T1000 (cell line): ENCODE results near the gene SIM2.

Experiments used
- DNase-seq: peaks from one replicate; lab custom pipeline; 2025; ENCODE audit warnings: mixed read lengths; lab: John Stamatoyannopoulos, UW

Gene SIM2

DNA sequence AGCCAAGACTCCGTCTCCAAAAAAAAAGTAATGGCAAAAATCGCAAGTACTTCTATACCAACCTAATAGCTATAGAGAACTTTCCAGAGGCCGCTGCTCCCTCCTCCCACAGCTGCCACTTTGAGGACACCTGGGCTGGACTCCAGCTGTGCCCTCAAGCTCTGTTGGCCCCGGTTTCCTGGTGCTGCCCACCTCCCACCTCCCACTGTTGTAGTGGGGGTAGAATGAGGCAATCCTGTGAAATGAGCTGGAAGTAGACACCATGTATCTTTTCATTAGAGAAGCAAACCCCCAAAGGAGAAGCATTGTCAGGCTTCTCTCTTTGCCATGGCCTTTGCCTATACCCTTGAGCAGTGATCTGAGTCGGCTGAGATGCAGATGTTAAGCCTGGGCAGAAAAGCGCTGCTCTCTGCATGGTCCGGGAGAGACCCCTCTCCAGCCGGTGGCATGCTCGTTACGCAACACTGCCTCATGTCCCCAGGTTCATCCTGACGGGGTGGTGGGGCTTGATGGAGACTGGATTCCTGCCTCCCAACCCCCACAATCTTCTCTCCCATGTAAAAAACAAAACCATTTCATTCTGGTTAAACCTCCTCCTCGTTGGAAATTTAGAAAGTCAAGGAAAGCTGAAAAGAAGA lies 39.7 kb downstream of the SIM2 start:
- DNase-seq, result no peak

DNA sequence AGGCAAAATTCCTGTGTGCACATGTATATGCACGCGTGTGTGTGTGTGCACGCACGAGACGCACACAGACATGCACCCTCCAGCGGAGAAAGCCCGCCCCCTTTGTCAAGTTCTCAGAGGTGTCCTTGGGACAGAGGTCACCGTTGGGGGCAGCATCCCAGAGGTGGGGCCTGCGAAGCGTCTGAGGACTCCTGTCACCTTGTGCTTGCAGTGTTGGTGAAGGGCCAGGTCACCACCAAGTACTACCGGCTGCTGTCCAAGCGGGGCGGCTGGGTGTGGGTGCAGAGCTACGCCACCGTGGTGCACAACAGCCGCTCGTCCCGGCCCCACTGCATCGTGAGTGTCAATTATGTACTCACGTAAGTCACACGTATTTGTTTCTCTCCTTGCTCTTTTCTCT lies 42.6 kb downstream of the SIM2 start:
- DNase-seq, result no peak

DNA sequence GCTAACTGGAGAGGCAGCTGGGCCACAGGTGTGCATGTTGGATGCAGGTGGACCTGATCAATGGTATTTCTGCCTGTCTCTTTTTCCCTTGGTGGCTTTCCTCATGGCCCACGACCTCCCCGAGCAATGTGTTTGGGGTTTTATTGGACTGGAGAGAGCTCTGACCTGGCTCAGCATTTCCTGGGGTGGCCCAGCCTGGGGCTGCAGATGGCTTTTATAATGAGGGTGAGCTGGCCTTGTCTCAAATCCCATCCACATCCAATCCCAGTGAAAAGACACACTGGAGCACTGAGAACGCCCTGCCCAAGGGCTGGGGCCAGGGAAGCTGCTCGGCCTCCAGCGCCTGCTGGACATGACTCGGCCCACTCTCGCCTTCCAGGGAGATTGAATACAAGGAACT lies 44.1 kb downstream of the SIM2 start:
- no peak for DNase-seq

DNA sequence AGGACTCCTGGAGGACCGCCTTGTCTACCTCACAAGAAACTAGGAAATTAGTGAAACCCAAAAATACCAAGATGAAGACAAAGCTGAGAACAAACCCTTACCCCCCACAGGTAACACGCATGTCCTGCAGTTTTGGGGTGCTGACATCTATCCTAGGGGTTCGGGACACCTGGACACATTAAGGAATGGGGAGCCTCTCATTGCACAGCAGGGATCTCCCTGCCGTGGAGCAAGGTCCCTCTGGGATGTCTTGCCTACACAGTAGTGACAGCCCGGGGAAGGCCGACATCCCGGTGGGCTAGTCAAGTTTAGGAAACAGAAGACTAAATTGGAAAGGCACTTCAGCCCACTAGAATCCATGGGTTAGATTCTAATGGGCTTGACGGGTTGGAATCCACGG lies 44.5 kb downstream of the SIM2 start:
- DNase-seq, result no peak

DNA sequence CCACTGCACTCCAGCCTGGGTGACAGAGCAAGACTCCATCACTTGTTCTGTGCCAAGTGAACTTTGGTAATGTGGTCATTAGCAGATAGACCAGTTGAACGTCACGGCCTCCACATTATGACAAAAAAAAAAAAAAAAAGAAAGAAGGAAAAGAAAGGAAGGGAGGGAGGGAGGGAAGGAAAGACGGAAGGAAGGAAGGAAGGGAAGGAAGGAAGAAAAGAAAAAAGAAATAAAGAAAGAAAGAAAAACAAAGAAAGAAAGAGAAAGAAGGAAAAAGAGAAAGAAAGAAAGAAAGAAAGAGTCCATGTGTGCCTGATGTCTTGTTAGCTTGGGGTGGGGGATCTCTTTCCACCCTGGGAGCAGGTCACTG lies 45.3 kb downstream of the SIM2 start:
- no peak for DNase-seq

DNA sequence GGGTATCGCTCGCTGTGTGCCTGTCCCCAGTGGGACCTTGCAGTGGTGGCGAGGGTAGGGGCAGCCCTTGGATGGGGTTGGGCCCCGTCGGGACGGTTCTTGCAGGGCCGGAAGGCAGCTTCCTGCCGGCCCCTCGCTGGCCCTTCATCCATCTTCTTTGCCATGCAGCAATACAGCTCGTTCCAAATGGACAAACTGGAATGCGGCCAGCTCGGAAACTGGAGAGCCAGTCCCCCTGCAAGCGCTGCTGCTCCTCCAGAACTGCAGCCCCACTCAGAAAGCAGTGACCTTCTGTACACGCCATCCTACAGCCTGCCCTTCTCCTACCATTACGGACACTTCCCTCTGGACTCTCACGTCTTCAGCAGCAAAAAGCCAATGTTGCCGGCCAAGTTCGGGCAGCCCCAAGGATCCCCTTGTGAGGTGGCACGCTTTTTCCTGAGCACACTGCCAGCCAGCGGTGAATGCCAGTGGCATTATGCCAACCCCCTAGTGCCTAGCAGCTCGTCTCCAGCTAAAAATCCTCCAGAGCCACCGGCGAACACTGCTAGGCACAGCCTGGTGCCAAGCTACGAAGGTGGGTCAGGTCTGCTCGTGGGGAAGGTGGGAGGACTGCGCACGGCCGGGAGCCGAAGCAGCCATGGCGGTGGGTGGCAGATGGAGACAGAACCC lies 45.8 kb downstream of the SIM2 start:
- no peak for DNase-seq

DNA sequence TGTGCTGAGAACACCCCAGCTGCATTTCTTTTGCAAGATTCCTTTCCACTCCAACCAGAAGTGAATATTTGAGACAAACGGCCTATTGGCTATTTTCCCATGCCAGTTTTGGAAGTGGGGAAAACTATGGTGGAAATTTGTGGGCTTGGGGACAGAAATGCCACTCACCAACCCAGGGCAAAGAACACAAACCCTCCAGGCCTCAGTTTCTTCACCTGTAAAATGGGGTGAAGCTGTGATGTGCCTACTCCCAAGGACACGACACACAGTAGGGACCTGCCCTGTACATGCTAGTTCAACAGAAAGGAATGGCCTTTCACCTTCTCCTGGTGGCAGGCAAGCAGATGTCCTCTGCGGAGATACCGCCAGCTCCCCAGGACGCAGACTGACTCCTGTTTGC lies 46.5 kb downstream of the SIM2 start:
- no peak for DNase-seq

DNA sequence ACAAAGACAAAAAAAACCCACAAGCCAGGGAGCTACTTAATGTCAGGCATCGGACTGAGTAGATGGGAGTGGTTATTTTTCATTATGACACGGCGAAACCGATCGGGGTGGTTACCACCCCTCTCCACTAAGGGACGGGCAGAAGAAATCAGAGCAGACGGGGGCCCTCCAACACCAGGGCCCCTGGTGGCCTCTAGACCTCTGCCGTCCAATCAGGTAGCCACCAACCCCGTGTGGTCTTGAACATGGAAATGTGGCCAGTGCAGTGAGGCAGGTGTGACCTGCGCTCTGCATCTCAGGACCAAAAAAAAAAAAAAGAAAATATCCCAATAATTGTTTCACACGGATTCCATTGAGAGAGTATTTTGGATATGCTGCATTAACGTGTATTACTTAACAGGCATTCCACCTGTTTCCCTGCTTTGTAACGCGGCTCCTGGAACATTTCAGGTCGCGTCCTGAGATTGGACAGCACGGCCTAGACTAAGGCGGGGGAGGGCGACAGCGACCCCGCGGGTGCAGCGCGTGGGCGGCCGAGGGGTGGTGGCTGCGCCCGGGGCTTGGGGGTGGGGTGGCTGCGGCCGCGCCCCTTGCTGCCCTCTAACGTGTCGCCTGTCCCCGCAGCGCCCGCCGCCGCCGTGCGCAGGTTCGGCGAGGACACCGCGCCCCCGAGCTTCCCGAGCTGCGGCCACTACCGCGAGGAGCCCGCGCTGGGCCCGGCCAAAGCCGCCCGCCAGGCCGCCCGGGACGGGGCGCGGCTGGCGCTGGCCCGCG lies 48.3 kb downstream of the SIM2 start:
- DNase-seq, result no peak

DNA sequence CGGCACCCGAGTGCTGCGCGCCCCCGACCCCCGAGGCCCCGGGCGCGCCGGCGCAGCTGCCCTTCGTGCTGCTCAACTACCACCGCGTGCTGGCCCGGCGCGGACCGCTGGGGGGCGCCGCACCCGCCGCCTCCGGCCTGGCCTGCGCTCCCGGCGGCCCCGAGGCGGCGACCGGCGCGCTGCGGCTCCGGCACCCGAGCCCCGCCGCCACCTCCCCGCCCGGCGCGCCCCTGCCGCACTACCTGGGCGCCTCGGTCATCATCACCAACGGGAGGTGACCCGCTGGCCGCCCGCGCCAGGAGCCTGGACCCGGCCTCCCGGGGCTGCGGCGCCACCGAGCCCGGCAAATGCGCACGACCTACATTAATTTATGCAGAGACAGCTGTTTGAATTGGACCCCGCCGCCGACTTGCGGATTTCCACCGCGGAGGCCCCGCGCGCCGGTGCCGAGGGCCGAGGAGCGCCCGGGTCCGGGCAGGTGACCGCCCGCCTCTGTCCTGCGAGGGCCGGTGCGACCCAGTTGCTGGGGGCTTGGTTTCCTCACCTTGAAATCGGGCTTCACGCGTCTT lies 49.0 kb downstream of the SIM2 start:
- no peak for DNase-seq

DNA sequence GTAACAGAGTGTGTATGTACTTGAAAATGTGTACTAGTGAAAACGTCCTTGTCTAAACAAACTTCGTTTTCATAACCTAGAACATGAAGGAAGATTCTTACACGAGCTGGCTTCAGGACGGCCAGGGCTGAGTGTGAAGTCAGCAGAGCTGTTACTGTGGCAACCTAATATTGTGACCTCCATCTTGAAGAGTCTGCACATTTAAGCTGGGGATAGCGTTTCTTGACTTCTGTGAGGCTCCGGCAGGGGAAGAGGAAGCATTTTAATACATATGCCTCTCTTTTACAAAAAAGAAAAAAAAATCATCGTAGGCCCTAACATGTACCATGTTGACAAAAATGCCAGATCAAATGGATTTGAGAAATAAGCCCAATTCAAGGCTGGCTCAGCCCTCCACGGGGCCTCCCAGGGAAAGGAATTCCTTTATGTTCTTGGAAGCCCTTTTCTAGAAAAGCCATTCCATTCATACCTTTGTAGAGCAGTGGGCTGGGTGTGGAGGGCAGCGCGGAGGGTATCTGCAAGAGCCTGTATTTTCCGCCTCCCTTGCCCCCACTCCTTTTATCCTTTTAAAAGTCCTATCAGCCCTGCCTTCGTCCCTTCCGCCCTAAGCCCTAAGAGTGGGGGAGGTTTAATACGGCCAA lies 51.1 kb downstream of the SIM2 start:
- DNase-seq, result no peak

DNA sequence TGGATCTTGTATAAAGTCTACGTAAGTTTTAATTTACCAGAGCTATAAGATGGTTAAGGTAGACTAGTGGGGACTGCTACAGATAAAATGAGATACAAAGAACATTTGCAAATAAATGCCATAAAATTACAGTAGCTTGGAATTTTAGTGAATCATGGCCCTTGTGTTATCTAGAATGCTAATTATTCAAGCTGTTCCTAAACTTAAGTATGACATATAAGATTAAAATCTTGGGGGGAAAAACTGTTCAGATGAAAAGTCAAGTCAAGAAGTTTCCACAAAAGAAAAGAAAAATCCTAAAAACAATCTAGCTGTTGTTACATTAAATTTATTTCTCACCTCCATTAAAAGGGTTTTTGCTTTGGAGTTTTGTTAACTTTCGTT lies 51.7 kb downstream of the SIM2 start:
- DNase-seq, result no peak

DNA sequence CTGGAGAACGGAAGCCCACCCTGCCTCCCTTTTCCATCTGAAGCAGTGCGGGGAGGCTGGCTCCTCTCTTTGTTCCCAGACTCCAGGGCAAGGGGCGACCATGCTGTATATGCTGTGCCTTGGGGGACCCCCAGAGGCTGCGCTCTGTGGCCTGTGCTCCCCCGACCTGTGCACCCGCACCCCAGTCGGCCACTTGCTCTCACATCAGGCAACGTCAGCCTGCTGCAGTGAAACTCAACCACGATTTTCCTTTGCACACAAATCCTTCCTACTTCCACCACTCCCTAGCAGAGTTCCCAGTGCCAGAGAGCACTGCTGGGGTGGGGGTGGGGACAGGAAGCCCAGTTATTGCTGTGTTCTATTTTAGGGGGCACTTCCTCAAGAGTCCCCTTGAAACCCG lies 52.5 kb downstream of the SIM2 start:
- no peak for DNase-seq

DNA sequence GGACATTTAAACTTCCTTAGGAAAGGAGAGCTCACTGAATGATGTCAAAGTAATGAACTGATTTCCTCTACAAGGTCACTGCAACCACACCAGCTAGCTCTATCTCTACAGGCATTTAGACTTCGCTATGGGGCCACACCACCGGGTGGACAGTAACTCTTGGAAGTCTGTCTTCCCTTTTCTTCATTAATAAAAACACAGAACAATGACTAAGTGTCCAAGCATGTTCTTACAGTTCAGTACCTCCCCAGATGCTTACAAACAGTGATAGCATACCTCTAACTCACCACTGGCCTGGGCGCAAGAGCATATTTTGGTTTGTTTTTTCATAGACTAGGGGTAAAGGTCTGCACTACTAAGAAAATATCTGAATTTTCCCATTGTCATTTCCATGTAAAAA lies 54.6 kb downstream of the SIM2 start:
- no peak for DNase-seq

DNA sequence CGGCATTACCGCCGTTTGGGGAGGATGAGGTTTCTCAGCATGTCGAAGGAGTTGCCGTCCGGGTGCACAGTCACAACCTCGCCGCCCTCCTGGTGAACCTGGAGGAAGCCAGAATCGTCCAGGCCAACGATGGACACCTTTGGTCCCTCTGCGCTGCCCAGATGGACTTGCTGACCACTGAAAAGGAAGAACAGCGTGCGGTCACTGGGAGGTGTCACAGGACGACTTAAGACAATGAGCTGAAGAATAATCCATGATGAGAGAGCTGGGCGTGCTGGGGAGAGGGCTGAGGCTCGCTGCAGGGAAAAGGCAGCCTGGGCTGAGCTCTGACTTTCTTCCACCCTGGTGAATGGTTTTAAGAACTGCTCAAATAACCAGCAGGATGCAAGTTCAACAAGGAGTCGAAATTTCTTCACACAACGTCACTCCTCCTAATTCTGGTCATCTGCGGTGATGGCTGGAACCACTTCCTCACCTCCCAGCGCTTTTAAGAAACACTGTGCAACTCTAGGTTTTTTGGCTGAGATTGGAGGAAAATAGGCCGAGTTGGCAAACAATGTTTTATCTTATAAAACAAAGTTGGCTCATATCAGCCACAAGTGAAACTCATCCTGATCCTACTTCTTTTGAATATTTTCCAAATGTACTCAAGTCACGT lies 55.5 kb downstream of the SIM2 start:
- DNase-seq, result no peak

DNA sequence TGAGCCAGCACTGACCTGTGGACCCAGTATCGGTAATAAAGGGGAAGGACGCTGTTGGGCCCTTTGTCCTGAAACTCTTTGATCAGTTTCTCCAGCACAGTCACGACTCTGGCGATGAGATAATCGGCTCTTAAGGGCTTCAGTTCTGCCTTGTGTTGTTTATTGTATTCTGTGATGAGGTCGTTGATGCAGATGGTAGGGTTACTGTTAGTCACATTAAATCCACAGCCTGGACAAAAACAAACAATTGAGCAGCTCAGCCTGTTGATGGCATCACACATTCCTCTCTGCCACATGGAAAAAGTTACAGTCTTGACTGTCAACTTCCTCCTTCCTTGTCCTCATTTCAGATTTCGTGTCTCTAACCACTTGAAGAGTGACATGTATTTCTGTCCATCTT lies 57.6 kb downstream of the SIM2 start:
- no peak for DNase-seq

DNA sequence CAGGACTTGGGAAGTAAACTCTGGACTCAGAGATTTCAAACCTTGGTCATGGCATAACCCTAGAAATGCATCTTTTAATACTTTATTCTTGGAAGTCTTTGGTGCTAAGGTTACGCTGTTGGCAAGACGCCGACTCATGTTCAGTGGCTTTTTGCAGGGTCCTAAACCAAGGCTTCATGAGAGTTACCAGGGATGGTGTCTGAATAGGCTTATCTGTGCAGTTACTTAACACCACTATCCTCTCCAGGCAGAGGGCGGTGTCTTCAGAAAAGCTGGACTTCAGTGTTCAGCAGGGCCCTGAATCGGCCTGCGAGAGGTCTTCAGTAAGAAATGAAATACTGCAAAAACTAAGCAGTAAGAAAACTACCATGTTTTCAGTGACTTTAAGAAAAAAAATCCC lies 58.3 kb downstream of the SIM2 start:
- DNase-seq, result no peak

DNA sequence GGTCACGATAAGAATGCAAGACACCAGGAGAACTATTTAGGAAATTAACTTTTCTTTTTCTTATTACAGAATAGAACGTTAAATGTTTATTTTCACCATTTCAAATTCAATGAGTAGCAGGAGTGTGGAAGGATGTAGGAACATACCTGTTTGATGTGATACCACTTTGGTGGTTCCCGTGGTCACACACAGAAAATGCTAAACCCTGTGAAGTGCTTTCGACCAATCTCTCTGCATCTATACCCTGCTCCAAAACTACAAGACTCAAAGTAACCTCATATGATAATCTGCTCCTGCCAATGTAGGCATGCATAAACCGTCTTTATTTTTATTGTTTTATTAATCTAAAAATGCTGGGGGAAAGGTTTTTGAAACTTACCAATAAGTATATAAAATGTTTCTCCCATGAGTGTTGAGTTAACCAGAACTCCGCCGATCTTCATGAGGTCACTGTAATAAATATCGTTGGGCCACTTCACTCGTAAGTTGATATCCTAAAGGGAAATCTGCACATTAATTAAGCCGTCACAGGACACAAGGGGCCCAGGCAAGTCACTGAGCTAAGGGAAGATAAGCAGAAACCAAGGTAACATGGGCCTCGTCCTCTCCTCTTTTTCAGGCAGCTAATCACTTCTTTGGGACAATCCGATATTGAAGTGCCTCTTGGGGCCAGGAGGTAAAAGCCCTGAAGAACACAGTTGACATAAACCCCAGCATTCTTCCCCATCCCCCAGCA lies 60.6 kb downstream of the SIM2 start:
- no peak for DNase-seq

DNA sequence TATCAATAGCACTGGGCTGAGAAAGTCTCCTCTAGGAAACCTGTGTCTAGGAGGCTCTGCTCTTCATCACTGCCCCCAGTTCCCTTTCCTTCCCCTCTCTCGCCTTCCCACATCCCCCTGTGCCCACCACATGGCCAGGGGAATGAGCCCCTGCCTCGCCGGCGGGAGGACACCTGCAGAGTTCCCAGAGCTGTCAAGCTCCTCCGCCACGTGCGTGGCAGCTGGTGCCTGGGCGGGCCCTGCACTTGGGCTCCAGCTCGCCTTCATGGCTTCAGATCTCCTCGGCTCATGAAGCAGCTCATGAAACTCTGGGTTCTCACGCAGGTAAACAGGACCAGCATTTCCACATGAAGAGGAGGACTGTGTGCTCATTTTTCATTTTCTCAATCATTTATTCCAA lies 62.8 kb downstream of the SIM2 start:
- DNase-seq, result no peak

DNA sequence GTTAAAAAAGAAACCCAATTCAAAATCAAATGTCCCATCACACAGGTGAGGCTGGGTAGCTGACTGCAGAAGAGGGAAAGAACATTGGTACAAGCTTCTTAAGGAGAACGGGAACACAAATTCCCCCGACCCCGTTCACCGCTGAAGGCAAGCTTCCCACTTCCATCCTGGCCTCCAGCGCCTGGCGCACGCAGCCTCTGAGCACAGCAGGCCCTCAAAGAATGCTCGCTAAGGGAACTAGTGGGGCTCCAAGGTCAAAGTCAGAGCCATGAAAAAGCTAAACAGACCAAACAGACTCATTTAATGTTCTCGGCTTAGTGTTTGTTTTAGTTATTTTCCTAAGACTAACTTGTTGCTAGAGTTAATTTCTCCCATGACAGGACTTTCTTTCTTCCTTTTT lies 63.7 kb downstream of the SIM2 start:
- DNase-seq, result no peak

DNA sequence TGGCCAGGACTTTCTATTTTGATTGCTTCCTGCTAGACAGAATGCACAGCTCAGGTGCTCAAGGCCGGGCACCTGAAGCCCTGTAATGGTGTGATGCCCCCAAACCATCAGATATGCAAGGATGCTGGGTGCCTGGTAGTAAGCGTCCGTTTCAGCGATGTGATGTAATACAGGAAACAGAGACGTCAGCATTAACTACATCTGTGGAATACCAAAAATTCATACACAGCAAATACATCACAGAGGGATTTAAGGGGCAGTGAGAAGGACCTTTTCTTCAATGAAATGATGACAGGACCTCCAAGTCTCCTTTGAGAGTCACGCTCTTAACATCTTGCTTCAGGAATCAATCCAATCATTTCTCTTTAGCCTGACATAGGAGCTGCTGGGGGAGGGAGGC lies 64.4 kb downstream of the SIM2 start:
- DNase-seq, result no peak

DNA sequence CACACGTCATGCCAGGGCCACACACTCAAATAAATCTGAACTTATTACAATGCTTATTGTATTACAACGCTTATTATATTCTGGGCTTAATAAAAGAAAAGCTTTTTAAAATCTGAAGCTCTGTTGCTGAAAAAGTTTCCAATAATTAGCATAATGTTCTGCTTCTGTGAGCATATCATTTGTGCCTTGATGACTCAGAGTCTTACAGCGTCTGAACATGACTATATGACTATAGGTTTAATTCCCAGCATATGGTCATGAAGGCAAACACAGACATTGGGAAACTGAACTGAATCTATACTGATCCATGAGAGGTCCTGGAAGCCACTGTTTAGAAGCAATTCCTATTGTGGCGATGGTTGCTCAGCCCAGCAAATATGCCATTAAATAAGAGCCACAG lies 66.3 kb downstream of the SIM2 start:
- no peak for DNase-seq

DNA sequence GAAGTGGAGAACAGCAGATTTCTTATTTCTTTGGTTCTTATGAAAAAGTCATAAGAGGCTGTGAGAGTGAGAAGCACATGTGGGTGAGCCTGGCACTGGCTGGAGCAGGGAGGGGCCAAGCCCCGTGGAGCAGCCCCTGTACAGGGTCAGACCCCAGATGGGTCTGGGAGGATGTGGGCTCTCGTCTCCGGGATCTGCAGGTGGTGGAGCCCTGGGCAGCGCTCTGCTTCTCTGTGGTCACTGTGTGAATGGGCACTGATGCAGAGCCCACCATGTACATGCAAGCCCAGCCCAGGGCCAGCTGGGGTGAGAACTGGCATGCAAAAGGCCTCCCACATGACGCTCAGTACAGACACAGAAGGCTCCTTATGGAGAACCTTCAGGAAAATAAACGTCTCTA lies 67.6 kb downstream of the SIM2 start:
- no peak for DNase-seq
